Measurements from ENCODE around the gene FFAR3. TPM values are rescaled to one million over a fixed set of nuclear protein-coding genes. Genes with fewer than 3 reads are reported as not detected.

Gene FFAR3
- total and polyA plus RNA-seq, 4 donors: 0.33 TPM; not detected in 3

GRCh38 chr19:35408284-35409171 lies 50.3 kb downstream of the FFAR3 start:
- no peak overlapping the region for H3K9ac ChIP-seq (ENCODE audit: low read depth in 1 of 2, low read length in 2 of 2)
- WGBS: 91% methylated on average over 13 of the region's 13 CpGs
- no peak for DNase-seq (ENCODE audit: low spot score)
- H3K36me3 ChIP-seq (ENCODE audit: control insufficient read depth in 4 of 4, insufficient read depth in 3 of 4, low read depth in 1 of 4, low read length in 3 of 4): no peaks in the 10 kb centered on the region
- H3K27me3 ChIP-seq (ENCODE audit: control insufficient read depth in 4 of 4, insufficient read depth in 4 of 4, low read length in 3 of 4): peaks cover 0 to 2% (median 0%) of the 10 kb centered on the region in 4 donors
- TF ChIP-seq YY1 (IDR thresholded peaks at IDR 0.05) (no peak), RAD21 (IDR thresholded peaks at IDR 0.05) (no peak), NR2F2 (IDR thresholded peaks at IDR 0.05) (no peak), RXRA (IDR thresholded peaks at IDR 0.05) (no peak), TAF1 (conservative IDR thresholded peaks at IDR 0.05) (no peak), ZBTB33 (IDR thresholded peaks at IDR 0.05) (no peak), ATF3 (IDR thresholded peaks at IDR 0.05) (no peak), HNF4A (conservative IDR thresholded peaks at IDR 0.05) (no peak)
- no peaks in the 10 kb centered on the region for H3K4me1 ChIP-seq (ENCODE audit: control insufficient read depth in 4 of 4, insufficient read depth in 4 of 4, low read length in 3 of 4)
- no peak overlapping the region for H3K27ac ChIP-seq (ENCODE audit: low read depth in 1 of 2, low read length in 2 of 2)
- H3K9me3 ChIP-seq (ENCODE audit: control insufficient read depth in 4 of 4, low read length in 3 of 4): no peaks in the 10 kb centered on the region
- H3K4me3 ChIP-seq (ENCODE audit: low read depth in 1 of 3, low read length in 3 of 3): no peak overlapping the region

GRCh38 chr19:35409191-35409590 lies 50.9 kb downstream of the FFAR3 start:
- no peak overlapping the region for H3K27ac ChIP-seq (ENCODE audit: low read depth in 1 of 2, low read length in 2 of 2)
- H3K4me3 ChIP-seq (ENCODE audit: low read depth in 1 of 3, low read length in 3 of 3): no peak overlapping the region
- H3K9ac ChIP-seq (ENCODE audit: low read depth in 1 of 2, low read length in 2 of 2): no peak overlapping the region
- no peaks in the 10 kb centered on the region for H3K4me1 ChIP-seq (ENCODE audit: control insufficient read depth in 4 of 4, insufficient read depth in 4 of 4, low read length in 3 of 4)
- DNase-seq (ENCODE audit: low spot score): no peak
- H3K27me3 ChIP-seq (ENCODE audit: control insufficient read depth in 4 of 4, insufficient read depth in 4 of 4, low read length in 3 of 4): peaks cover 0 to 2% (median 0%) of the 10 kb centered on the region in 4 donors
- no peaks in the 10 kb centered on the region for H3K36me3 ChIP-seq (ENCODE audit: control insufficient read depth in 4 of 4, insufficient read depth in 3 of 4, low read depth in 1 of 4, low read length in 3 of 4)
- no peak for TF ChIP-seq GABPA (IDR thresholded peaks at IDR 0.05 in 1 of 2, conservative IDR thresholded peaks at IDR 0.05 in 1 of 2)
- no peak for TF ChIP-seq RXRA (IDR thresholded peaks at IDR 0.05)
- no peak for TF ChIP-seq FOXA2 (IDR thresholded peaks at IDR 0.05)
- TF ChIP-seq HNF4A (conservative IDR thresholded peaks at IDR 0.05): no peak
- no peak for TF ChIP-seq HNF4G (IDR thresholded peaks at IDR 0.05)
- TF ChIP-seq EGR1 (IDR thresholded peaks at IDR 0.05; ENCODE audit: low read depth in 2 of 2): no peak
- TF ChIP-seq SP1 (IDR thresholded peaks at IDR 0.05): no peak
- no peak for TF ChIP-seq RAD21 (IDR thresholded peaks at IDR 0.05)
- TF ChIP-seq ATF3 (IDR thresholded peaks at IDR 0.05): no peak
- TF ChIP-seq REST (IDR thresholded peaks at IDR 0.05): no peak
- no peak for TF ChIP-seq TAF1 (conservative IDR thresholded peaks at IDR 0.05)
- no peak for TF ChIP-seq FOXA1 (IDR thresholded peaks at IDR 0.05)
- no peak for TF ChIP-seq MAX (IDR thresholded peaks at IDR 0.05)
- TF ChIP-seq JUND (IDR thresholded peaks at IDR 0.05): no peak
- no peak for TF ChIP-seq NR2F2 (IDR thresholded peaks at IDR 0.05)
- TF ChIP-seq YY1 (IDR thresholded peaks at IDR 0.05): no peak
- no peak for TF ChIP-seq ZBTB33 (IDR thresholded peaks at IDR 0.05)
- no peak for TF ChIP-seq CTCF (IDR thresholded peaks at IDR 0.05; ENCODE audit: low read depth, low read length, missing input control)
- no peaks in the 10 kb centered on the region for H3K9me3 ChIP-seq (ENCODE audit: control insufficient read depth in 4 of 4, low read length in 3 of 4)
- 85% methylated on average over 5 of the region's 5 CpGs for WGBS
